Measurements from ENCODE around the gene CDYL2. TPM values are rescaled to one million over a fixed set of nuclear protein-coding genes. Genes with fewer than 3 reads are reported as not detected.

CDYL2 gene
- total and polyA plus RNA-seq, 12 donors: 0.59 to 5.3 (median 2.9) TPM

DNA sequence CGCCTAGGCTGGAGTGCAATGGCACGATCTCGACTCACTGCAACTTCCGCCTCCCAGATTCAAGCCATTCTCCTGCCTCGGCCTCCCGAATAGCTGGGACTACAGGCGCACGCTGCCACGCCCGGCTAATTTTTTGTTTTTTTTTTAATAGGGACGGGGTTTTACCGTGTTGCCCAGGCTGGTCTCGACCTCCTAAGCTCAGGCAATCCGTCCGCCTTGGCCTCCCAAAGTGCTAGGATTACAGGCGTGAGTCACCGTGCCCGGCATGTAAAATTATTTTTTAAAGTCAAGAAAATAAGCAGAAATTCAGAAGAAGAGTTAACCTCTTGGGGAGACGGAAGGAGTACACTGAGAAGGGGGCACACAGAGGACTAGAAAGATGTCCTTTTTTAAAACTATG is 27.5 kb downstream of the CDYL2 start:
- no peak overlapping the region for H3K27ac ChIP-seq
- no peak for ATAC-seq
- H3K27me3 ChIP-seq: no peaks in the 10 kb centered on the region
- no peak overlapping the region for H3K4me3 ChIP-seq
- DNase-seq: no peak
- H3K4me1 ChIP-seq: no peaks in the 10 kb centered on the region
- peaks cover 0 to 37% (median 19%) of the 10 kb centered on the region in 11 donors for H3K9me3 ChIP-seq
- TF ChIP-seq, protein P1, sequence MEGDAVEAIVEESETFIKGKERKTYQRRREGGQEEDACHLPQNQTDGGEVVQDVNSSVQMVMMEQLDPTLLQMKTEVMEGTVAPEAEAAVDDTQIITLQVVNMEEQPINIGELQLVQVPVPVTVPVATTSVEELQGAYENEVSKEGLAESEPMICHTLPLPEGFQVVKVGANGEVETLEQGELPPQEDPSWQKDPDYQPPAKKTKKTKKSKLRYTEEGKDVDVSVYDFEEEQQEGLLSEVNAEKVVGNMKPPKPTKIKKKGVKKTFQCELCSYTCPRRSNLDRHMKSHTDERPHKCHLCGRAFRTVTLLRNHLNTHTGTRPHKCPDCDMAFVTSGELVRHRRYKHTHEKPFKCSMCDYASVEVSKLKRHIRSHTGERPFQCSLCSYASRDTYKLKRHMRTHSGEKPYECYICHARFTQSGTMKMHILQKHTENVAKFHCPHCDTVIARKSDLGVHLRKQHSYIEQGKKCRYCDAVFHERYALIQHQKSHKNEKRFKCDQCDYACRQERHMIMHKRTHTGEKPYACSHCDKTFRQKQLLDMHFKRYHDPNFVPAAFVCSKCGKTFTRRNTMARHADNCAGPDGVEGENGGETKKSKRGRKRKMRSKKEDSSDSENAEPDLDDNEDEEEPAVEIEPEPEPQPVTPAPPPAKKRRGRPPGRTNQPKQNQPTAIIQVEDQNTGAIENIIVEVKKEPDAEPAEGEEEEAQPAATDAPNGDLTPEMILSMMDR (IDR thresholded peaks at IDR 0.05): no peak
- no peaks in the 10 kb centered on the region for H3K36me3 ChIP-seq
- intact Hi-C loops (cut with DNase I): no loop called here
- 81 to 84% methylated on average over 19 of the region's 19 CpGs for WGBS, 2 donors

DNA sequence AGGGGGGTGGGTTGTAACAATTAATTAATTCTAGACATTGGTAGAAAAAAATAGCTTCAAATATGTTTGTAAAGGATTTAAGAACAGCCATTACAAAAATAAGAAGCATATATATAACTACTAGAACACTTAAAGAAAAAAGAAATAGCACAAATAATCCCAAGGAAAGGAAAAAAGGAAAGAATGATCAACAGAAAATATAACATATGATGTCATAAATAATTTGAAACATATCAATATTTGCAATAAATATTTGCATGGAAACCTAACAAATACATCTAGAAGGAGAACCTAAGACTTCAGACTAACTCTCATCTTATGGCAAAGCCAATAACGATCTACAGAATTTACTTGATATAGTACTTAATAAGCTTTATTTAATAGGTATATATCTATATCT is 28.9 kb downstream of the CDYL2 start:
- peaks cover 0 to 37% (median 22%) of the 10 kb centered on the region in 11 donors for H3K9me3 ChIP-seq
- intact Hi-C loops (cut with DNase I): no loop called here
- H3K27me3 ChIP-seq: no peaks in the 10 kb centered on the region
- 95 to 98% methylated on average over 1 of the region's 1 CpG for WGBS, 2 donors
- H3K4me3 ChIP-seq: no peak overlapping the region
- H3K36me3 ChIP-seq: no peaks in the 10 kb centered on the region
- TF ChIP-seq, protein P1 (IDR thresholded peaks at IDR 0.05): no peak
- H3K27ac ChIP-seq: no peak overlapping the region
- no peak for DNase-seq
- H3K4me1 ChIP-seq: no peaks in the 10 kb centered on the region
- no peak for ATAC-seq

DNA sequence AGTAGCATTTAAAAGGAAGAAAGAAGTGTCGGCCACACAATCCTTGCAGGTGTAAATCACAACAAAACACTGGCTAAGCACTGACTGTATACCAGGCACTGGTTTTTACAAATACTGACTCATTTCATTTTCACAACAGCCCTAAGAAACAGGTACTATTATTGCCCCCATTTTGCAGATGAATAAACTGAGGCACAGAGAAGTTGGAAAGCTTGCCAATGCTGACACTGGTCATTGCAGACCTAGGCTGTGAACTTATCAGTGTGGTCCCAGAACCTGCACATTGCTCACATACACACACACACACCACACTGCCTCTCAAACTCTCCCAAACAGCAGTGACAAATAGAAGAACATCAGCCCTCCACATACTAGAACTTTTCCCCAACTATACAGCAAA is 37.6 kb downstream of the CDYL2 start:
- 88 to 93% methylated on average over 1 of the region's 1 CpG for WGBS, 2 donors
- peaks cover 0 to 49% (median 24%) of the 10 kb centered on the region in 11 donors for H3K9me3 ChIP-seq
- H3K4me3 ChIP-seq: no peak overlapping the region
- ATAC-seq (no peak), DNase-seq (no peak)
- H3K36me3 ChIP-seq: no peaks in the 10 kb centered on the region
- no peak overlapping the region for H3K27ac ChIP-seq
- no peaks in the 10 kb centered on the region for H3K27me3 ChIP-seq
- TF ChIP-seq, protein P1 (IDR thresholded peaks at IDR 0.05): no peak
- intact Hi-C loops (cut with DNase I): no loop called here
- H3K4me1 ChIP-seq: no peaks in the 10 kb centered on the region

DNA sequence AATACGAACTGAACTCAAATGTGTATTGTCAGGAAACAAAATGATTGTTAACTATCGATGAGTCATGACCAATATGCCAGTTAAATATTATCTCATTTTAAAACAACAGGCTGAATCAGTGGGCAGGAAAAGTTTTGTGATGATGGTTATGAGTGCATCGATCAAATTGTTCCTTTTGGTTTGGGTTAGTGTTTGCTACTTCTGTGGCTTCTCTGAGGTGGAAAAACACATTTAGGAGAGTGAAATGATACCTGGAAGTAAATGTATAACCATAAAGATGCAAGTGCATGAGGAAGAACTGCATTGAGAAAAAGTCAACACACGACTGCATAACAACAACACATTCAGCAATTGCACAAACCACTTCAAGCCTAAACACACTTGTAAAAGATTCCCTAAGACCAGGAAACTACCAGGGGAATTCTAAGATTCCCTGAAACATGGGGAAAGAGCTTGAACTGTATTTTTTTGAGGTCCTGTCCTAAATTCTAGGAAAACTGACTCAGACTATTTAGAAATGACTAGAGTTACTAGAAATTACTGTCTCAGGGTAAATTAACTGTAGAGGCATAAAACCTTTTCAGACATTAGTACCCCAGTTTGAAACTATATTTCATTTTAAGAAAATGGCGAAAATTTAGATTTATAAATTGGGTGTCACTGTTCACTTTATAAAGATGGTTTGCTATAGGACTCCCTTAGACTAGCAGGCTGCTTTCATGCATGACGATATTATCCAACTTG is 44.8 kb downstream of the CDYL2 start:
- no peak for DNase-seq
- ATAC-seq: no peak
- no peaks in the 10 kb centered on the region for H3K36me3 ChIP-seq
- WGBS, 2 donors: 81 to 86% methylated on average over 6 of the region's 6 CpGs
- H3K4me1 ChIP-seq: peaks cover 0 to 5% (median 0%) of the 10 kb centered on the region in 9 donors
- H3K4me3 ChIP-seq: no peak overlapping the region
- TF ChIP-seq, protein P1 (IDR thresholded peaks at IDR 0.05): no peak
- H3K9me3 ChIP-seq: peaks cover 0 to 17% (median 0%) of the 10 kb centered on the region in 11 donors
- no peaks in the 10 kb centered on the region for H3K27me3 ChIP-seq
- intact Hi-C loops (cut with DNase I): no loop called here
- no peak overlapping the region for H3K27ac ChIP-seq
